T-helper 2 cell treated with Interferon-gamma antibody and Interleukin-4, amounts not matched to agents 5 μg/mL and 100 μg/mL, for 36 hours (primary cell): ENCODE results near the gene PLA2R1.

ENCODE experiments used
- DNase-seq: peaks from one replicate; pipeline ENCODE4 v3.0.0; 2021; ENCODE audit warnings: low spot score
- H3K27ac Mint-ChIP-seq: one replicate; pipeline ENCODE4 v1.8.0; 2021; ENCODE audit warnings: mild to moderate bottlenecking, mixed read lengths
- H3K27me3 Mint-ChIP-seq: one replicate; pipeline ENCODE4 v1.8.0; 2021; ENCODE audit warnings: low read depth, mixed read lengths
- H3K36me3 Mint-ChIP-seq: one replicate; pipeline ENCODE4 v1.8.0; 2021; ENCODE audit warnings: low read depth, mixed read lengths
- H3K4me1 Mint-ChIP-seq: one replicate; pipeline ENCODE4 v1.8.0; 2021; ENCODE audit warnings: low read depth, mixed read lengths
- H3K4me3 Mint-ChIP-seq: one replicate; pipeline ENCODE4 v1.8.0; 2022; ENCODE audit warnings: mild to moderate bottlenecking, moderate library complexity, mixed read lengths
- H3K9me3 Mint-ChIP-seq: one replicate; pipeline ENCODE4 v1.8.0; 2021; ENCODE audit warnings: mixed read lengths

PLA2R1 gene

DNA sequence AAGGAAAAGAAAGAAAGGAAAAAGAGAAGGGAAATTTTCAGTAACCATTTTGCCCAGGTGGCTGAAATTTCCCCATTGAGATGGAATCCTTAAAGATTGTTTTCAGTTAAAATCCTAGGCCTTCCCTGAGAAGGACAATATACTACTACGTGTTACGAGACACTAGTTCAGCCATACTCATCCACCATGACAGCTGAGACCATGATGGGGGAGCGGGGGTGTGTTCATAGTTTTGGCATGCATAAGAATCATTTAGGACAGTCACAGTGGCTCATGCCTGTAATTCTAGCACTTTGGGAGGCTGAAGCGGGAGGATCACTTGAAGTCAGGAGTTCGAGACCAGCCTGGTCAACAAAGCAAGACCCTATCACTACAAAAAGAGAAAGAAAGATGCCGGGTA, 28.0 kb downstream of the PLA2R1 start:
- Mint-ChIP-seq H3K36me3 (no peaks in the 10 kb centered on the region), H3K27me3 (no peaks in the 10 kb centered on the region), H3K4me3 (no peak overlapping the region), H3K27ac (no peak overlapping the region), H3K9me3 (no peaks in the 10 kb centered on the region), H3K4me1 (no peaks in the 10 kb centered on the region)
- no peak for DNase-seq

DNA sequence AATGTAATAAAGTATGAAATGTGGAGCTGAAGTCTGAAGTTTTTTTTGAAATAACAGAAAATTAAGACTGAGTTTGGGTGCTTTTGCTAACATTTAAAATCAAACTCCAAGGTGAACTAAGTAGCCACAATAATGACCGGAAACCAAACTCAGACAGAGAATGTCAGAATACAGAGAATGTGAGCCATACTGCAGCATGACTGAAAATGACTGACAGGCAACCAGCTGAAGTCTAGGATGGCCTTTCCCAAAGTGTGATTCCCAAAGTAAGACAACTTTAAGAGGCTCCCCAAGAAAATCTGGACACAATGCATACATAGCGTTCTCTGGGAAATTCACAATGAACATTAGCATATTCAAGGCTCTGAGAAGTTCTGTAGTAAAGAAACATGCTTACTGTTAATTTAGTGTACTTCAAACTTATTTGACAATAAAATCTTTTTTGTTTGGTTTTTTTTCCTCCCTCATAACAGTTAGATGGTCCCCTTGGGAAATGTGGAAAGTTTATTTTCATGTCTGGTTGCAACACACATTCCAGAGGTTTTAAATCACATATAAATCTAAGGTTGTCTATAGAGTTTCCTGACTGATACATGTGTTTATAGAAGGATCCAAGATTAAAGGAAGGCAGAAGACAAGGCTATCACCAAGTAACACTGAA, 28.6 kb downstream of the PLA2R1 start:
- H3K9me3 Mint-ChIP-seq, result no peaks in the 10 kb centered on the region
- no peaks in the 10 kb centered on the region for H3K36me3 Mint-ChIP-seq
- no peak for DNase-seq
- no peak overlapping the region for H3K4me3 Mint-ChIP-seq
- H3K27ac Mint-ChIP-seq, result no peak overlapping the region
- H3K4me1 Mint-ChIP-seq, result no peaks in the 10 kb centered on the region
- no peaks in the 10 kb centered on the region for H3K27me3 Mint-ChIP-seq

DNA sequence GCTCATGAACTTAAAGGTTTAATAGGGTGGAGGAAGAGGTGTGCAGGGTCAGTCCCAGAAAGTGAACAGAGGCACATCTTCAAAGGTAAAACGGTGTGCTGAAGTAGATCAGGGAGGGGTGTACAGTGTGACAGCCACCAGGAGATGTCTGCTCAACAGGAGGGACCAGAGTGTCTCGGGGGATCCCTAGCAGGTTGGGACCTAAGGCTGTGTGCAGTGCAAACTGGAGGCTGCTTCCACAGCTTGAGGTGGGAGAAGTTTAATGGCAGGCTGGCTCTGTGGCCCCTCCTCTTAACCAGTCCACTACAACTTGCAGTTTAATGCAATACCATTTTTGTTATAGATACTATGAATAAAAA, 33.2 kb downstream of the PLA2R1 start:
- Mint-ChIP-seq H3K27me3 (peaks cover 3% of the 10 kb centered on the region), H3K27ac (no peak overlapping the region), H3K4me3 (no peak overlapping the region), H3K36me3 (no peaks in the 10 kb centered on the region), H3K9me3 (no peaks in the 10 kb centered on the region), H3K4me1 (no peaks in the 10 kb centered on the region)
- DNase-seq, result no peak

DNA sequence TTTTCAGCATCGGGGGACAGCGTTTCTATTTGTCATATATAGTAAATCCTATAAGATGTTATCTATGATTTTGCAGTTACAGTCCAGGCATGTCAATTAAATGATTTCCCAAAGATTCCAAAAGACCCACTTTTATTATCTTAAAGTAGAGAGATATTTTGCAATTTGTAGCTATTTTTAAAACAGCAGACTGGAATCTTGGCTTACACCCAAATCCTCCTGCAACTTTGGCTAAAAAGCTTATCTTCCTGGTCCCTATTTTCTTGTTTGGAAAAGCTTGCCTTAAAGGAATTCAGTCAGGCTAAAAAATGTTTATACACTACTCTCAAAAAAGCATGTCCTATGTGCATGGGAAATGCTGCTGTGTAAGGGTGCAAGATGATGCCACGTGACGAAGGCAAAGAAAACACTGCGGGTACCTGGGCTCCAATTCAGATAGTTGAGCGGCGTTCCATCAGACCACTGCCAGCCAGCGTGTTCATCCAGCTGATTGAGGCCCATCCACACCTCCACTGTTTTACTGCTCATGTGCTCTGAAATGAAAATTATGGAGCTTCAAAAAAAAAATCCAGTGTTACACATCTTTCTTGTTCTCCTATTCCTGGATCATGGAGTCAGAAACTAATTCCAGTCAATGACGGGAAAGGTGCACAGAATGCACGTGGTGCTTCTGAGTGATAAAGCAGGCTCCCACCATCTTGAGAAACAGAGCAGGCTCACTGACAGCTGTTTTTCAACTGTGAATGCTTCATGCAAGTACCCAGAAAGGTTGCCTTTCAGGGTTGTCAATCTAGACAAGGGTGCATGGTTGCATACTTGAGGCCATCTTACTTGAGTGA, 33.8 kb downstream of the PLA2R1 start:
- Mint-ChIP-seq H3K4me1 (no peaks in the 10 kb centered on the region), H3K36me3 (no peaks in the 10 kb centered on the region), H3K9me3 (no peaks in the 10 kb centered on the region), H3K4me3 (no peak overlapping the region), H3K27me3 (peaks cover 3% of the 10 kb centered on the region), H3K27ac (no peak overlapping the region)
- no peak for DNase-seq

DNA sequence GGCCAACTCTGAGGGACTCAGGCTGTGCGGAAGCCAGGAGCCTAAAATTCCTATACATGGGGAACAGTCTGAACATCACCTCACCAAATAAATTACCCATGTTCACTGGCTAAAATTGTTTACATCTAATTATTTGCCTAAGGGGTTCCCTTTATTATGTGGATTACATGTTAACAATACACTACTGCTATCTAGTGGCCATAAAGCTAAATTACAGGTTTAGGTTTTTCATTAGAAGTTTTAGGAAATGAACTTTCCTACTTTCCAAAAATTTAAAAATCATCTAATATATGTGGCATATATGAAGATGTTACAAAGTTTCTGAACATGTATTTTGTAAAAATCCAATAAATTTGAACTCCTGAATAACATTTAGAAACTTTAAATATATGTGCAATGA, 40.3 kb downstream of the PLA2R1 start:
- Mint-ChIP-seq H3K9me3 (peaks cover 3% of the 10 kb centered on the region), H3K27me3 (peaks cover 2% of the 10 kb centered on the region), H3K4me3 (no peak overlapping the region), H3K36me3 (no peaks in the 10 kb centered on the region), H3K27ac (no peak overlapping the region), H3K4me1 (no peaks in the 10 kb centered on the region)
- no peak for DNase-seq

DNA sequence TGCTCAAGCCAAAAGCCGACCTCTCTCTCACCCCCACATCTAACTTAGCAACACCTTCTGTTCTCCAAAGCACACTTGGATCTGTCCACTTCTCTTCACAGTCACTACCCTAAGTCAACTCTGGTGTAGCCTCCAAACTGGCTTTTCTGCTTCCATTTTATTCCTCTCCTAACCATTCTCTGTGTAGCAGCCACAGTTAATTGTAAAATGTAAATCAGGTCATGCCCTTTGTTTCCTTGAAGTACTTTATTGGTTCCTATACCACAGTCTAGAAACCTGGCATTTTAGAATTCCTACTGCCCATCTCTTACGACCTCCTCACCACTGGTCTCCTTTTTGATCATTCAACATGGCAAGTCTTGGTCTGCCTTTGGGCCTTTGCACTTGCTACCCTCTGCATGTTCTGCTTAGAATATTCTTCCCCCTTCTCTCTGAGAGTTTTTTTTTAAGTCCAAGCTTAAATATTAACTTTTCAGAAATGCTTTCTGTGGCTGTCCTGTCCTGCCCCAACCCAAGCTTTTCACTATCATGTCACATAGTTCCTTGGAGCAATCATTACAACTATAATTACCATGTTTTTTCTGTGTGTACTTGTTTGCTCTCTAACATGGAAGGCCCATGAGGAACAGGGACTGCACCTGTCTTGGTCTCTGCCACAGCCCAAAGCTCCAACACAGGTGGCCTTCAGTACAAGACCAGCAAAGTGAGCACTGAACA, 42.9 kb downstream of the PLA2R1 start:
- H3K27me3 Mint-ChIP-seq, result peaks cover 4% of the 10 kb centered on the region
- H3K4me1 Mint-ChIP-seq, result no peaks in the 10 kb centered on the region
- H3K9me3 Mint-ChIP-seq, result peaks cover 3% of the 10 kb centered on the region
- no peak overlapping the region for H3K4me3 Mint-ChIP-seq
- H3K27ac Mint-ChIP-seq, result no peak overlapping the region
- no peak for DNase-seq
- H3K36me3 Mint-ChIP-seq, result no peaks in the 10 kb centered on the region

DNA sequence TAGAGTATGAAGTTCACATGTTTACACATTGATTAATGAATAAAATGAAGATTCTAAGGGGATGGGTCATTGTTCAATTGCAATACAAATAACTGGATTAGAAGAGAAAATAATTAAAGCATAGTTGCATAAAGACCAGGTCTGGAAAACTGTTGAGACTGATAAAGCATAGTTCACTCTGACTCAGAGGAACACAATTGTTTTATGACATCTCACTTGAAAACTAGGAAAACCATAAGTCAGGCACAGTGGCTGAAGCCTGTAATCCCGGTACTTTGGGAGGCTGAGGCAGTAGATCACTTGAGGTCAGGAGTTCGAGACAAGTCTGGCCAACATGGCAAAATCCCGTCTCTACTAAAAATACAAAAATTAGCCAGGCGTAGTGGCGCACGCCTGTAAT, 46.7 kb downstream of the PLA2R1 start:
- H3K27me3 Mint-ChIP-seq, result peaks cover 9% of the 10 kb centered on the region
- H3K27ac Mint-ChIP-seq, result no peak overlapping the region
- no peaks in the 10 kb centered on the region for H3K4me1 Mint-ChIP-seq
- no peak for DNase-seq
- H3K4me3 Mint-ChIP-seq, result no peak overlapping the region
- no peaks in the 10 kb centered on the region for H3K36me3 Mint-ChIP-seq
- H3K9me3 Mint-ChIP-seq, result no peaks in the 10 kb centered on the region

DNA sequence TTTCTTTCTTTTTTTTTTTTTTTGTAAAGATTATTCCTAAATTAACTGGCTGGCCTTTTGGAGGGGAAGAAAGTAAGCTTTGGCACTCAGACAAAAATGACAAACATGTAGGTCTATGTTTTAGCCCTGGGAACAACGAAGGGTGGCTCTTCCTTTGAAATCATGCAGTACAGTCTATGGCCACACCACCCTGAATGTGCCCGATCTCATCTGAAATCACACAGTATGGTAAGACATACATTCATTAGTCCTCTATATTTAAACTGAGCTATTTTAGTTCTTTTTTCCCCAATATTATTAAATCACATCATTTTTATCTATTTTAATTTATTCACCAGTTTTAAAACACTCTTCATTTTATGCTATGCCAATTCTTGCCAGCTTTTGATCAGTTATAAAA, 48.2 kb downstream of the PLA2R1 start:
- Mint-ChIP-seq H3K27ac (no peak overlapping the region), H3K9me3 (no peaks in the 10 kb centered on the region), H3K36me3 (no peaks in the 10 kb centered on the region), H3K4me1 (no peaks in the 10 kb centered on the region), H3K27me3 (peaks cover 9% of the 10 kb centered on the region), H3K4me3 (no peak overlapping the region)
- no peak for DNase-seq

DNA sequence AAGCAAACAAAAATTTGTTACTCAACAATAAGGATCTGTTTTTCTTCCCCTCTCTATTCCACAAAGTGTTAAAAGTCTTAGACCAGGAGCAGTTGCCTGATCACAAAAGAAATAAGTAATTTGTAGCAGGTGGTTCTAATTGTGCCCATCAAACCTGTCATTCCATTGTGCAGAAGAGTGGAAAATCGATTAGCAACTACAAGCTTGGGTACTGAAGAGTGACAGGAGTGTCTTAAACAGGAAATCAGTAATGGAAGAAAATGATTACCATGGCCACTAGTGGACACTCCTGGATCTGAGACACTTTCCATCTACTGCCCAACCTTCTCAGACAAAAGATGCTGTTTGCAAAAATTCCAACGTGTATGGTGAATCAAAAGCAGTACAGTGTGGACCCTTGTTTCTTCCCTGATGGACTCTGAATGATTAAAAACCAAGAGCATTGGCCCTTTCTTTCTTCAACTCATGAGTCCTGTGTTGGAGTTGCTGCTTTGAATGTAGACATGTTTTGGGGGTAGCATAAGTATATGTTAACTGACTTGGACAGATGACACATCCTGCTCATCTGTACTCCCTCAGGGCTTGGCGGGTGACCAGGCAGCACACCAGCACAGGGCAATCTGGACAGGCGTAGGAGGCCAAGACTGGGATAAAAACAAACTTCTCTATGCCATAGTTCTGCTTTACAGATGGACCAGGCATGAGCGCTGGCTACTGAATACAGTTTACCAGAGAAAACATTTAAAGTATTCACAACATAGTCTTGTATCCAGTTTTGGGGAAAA, 51.9 kb downstream of the PLA2R1 start:
- H3K27ac Mint-ChIP-seq, result no peak overlapping the region
- H3K27me3 Mint-ChIP-seq, result peaks cover 11% of the 10 kb centered on the region
- no peaks in the 10 kb centered on the region for H3K36me3 Mint-ChIP-seq
- no peak overlapping the region for H3K4me3 Mint-ChIP-seq
- H3K9me3 Mint-ChIP-seq, result no peaks in the 10 kb centered on the region
- no peak for DNase-seq
- no peaks in the 10 kb centered on the region for H3K4me1 Mint-ChIP-seq

DNA sequence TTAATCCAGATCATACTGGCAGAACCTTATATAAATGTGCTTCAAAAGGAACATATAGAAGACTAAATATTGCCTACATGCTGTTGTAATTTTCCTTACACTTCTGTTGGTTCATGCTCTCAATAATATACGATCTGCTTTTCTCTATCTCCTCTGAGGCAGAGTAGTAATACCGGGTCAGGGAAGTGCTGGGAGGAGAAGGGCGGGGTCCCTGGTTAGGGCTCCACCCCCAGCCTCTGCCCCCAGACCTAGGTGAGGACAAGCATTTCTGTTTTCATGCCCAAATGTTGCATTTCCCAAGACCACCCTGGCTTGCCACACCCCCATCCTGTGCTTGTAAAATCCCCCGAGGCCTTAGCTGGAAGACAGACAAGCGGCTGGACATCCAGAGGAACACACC, 55.3 kb downstream of the PLA2R1 start:
- H3K27ac Mint-ChIP-seq, result no peak overlapping the region
- no peaks in the 10 kb centered on the region for H3K4me1 Mint-ChIP-seq
- H3K4me3 Mint-ChIP-seq, result no peak overlapping the region
- no peak for DNase-seq
- H3K27me3 Mint-ChIP-seq, result peaks cover 7% of the 10 kb centered on the region
- no peaks in the 10 kb centered on the region for H3K36me3 Mint-ChIP-seq
- no peaks in the 10 kb centered on the region for H3K9me3 Mint-ChIP-seq

DNA sequence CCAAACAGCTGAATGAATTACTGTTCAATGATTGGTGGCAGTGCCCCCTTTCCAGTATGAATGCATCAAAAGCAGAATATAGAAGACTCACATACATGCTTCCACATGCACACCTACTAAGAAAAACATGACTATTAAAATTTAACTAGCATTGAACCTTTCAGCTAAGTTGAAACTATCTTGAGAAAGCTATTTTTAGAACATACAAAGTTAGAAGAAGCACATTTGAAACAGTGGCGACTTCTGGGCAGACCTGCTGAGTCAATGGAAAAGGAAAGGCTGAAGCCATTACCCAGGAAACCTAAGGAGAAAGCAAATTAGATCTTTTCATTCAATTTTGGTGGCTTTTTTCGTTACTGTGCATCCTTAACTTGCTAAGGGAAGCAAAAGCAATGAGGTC, 55.9 kb downstream of the PLA2R1 start:
- H3K4me3 Mint-ChIP-seq, result no peak overlapping the region
- no peak for DNase-seq
- no peak overlapping the region for H3K27ac Mint-ChIP-seq
- H3K27me3 Mint-ChIP-seq, result peaks cover 7% of the 10 kb centered on the region
- H3K36me3 Mint-ChIP-seq, result no peaks in the 10 kb centered on the region
- no peaks in the 10 kb centered on the region for H3K9me3 Mint-ChIP-seq
- no peaks in the 10 kb centered on the region for H3K4me1 Mint-ChIP-seq

DNA sequence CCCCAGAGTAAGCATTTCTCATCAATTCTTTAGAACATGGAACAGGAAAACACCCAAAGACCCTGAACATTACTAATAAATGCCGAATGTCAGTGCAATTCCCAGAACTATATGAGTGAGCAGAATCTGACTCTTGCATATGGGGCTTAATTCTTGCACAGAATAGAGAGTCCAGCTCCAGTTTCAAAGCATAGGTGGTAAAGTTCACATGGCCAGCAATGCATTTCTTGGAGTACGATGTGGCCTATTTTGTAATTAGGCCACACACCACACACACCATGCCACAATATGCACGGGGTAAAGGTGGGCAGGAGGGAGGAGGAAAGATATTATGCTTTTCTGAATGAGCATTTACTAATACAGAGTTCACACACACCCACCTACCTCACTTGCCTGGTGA, 56.5 kb downstream of the PLA2R1 start:
- Mint-ChIP-seq H3K36me3 (no peaks in the 10 kb centered on the region), H3K4me1 (no peaks in the 10 kb centered on the region), H3K27ac (no peak overlapping the region), H3K9me3 (no peaks in the 10 kb centered on the region), H3K4me3 (no peak overlapping the region), H3K27me3 (peaks cover 5% of the 10 kb centered on the region)
- DNase-seq, result no peak

DNA sequence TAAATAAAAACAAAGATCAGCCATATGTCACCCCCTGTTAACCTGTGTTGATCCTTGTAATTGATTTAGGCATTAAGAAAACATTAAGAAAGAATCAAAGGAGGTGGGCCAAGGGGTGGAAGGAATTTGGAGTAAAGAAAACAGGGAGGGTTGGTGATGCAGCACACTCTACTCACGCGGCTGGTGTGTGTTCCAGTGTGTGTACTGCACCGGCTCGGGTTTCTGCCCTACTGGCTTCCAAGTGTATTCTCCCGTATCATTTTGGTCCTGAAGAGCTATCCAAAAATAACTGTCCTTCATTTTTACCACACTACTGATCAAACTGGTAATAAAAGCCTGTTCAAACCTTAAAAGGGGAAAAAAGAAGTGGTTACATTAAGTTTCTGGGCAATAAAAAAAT, 56.9 kb downstream of the PLA2R1 start:
- Mint-ChIP-seq H3K9me3 (no peaks in the 10 kb centered on the region), H3K4me3 (no peak overlapping the region), H3K4me1 (no peaks in the 10 kb centered on the region), H3K27ac (no peak overlapping the region), H3K27me3 (peaks cover 5% of the 10 kb centered on the region), H3K36me3 (no peaks in the 10 kb centered on the region)
- no peak for DNase-seq

DNA sequence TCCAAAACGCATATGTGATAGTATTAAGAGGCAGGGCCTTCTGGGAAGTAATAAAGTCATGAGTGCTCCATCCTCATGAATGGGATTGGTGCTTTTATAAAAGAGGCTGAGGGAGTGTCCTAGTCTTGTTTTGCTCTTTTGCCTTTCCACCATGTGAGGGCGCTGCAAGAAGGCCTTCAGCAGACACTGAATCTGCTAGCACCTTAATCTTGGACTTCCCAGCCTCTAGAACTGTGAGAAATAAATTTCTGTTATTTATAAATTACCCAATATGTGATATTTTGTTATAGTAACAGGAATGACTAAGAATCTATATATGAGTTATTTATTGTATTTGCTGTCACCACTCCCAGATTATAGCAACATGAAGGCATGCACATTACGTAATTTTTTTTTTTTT, 63.5 kb downstream of the PLA2R1 start:
- Mint-ChIP-seq H3K36me3 (no peaks in the 10 kb centered on the region), H3K9me3 (no peaks in the 10 kb centered on the region), H3K27ac (no peak overlapping the region), H3K27me3 (peaks cover 16% of the 10 kb centered on the region), H3K4me3 (no peak overlapping the region), H3K4me1 (no peaks in the 10 kb centered on the region)
- no peak for DNase-seq
